ENCODE results near the gene BRIP1.

The BRIP1 gene

DNA sequence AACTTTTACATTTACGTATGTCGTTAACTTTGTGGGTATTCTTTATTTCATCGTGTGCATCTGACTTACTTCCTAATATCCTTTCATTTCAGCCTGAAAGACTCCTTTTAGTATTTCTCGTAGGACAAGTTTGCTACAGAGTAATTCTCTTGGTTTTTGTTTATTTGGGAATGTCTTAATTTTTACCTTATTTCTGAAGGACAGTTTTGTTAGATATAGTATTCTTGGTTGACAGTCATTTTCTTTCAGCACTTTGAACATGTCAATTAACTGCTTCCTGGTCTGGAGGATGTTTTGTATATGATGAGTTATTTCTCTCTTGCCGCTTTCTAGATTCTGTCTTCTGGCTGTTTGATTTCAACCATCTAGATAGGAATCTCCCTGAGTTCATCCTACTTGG lies 163.1 kb downstream of the BRIP1 start:
- H3K4me1 ChIP-seq (ENCODE audit: insufficient read depth, low read length), result no peaks in the 10 kb centered on the region
- H3K27ac ChIP-seq (ENCODE audit: low read depth, low read length), result no peak overlapping the region
- H3K27me3 ChIP-seq (ENCODE audit: insufficient read depth, low read length), result no peaks in the 10 kb centered on the region
- WGBS, result 100% methylated on average over 4 of the region's 5 CpGs
- peaks cover 4% of the 10 kb centered on the region; the same call in 1 of the 2 replicates for H3K36me3 ChIP-seq (ENCODE audit: insufficient read depth, low read length)
- H3K4me3 ChIP-seq (ENCODE audit: low read length), result no peak overlapping the region
- H3K9ac ChIP-seq (ENCODE audit: low read depth, low read length), result no peak overlapping the region
- peaks cover 69% of the 10 kb centered on the region for H3K9me3 ChIP-seq (ENCODE audit: insufficient read depth, low read depth, low read length)

DNA sequence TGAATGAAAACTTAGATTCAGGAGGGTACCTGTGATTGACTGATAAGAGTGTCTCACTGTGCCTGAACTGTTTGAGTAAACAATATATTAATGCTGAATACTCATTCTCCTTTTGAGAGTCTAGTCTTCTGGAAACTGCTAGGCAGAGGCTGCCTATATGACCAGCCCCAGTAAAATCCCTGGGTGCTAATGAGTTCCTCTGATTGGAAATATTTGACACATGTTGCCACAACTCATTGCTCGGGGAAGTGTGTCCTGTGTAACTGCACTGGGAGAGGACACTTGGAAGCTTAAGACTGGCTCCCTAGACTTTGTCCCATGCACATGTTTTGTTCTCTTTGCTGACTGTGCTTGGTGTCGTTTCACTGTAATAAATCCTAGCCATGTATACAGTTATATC lies 163.6 kb downstream of the BRIP1 start:
- no peaks in the 10 kb centered on the region for H3K27me3 ChIP-seq (ENCODE audit: insufficient read depth, low read length)
- WGBS, result 98% methylated on average over 2 of the region's 2 CpGs
- peaks cover 4% of the 10 kb centered on the region; the same call in 1 of the 2 replicates for H3K36me3 ChIP-seq (ENCODE audit: insufficient read depth, low read length)
- H3K4me1 ChIP-seq (ENCODE audit: insufficient read depth, low read length), result no peaks in the 10 kb centered on the region
- H3K27ac ChIP-seq (ENCODE audit: low read depth, low read length), result no peak overlapping the region
- H3K9ac ChIP-seq (ENCODE audit: low read depth, low read length), result no peak overlapping the region
- peaks cover 65% of the 10 kb centered on the region for H3K9me3 ChIP-seq (ENCODE audit: insufficient read depth, low read depth, low read length)
- H3K4me3 ChIP-seq (ENCODE audit: low read length), result no peak overlapping the region

DNA sequence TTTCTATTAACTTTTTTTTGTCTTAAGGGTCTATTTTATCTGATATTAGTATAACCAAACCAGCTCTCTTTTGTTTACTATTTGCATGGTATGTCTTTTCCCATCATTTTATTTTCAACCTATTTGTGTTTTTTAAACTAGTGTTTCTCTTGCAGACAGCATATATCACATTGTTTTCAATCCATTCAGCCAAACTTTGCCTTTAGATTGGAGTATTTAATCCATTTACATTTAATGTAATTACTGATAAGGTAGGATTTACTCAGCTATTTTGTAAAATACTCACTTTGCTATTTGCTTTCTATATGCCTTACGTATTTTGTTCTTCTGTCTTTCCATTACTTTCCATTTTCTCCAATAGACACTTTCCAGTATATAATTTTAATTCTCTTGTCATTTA lies 164.3 kb downstream of the BRIP1 start:
- no peak overlapping the region for H3K27ac ChIP-seq (ENCODE audit: low read depth, low read length)
- WGBS, result 71% methylated on average over 1 of the region's 1 CpG
- H3K9me3 ChIP-seq (ENCODE audit: insufficient read depth, low read depth, low read length), result peaks cover 65% of the 10 kb centered on the region
- H3K9ac ChIP-seq (ENCODE audit: low read depth, low read length), result no peak overlapping the region
- no peak overlapping the region for H3K4me3 ChIP-seq (ENCODE audit: low read length)
- no peaks in the 10 kb centered on the region for H3K4me1 ChIP-seq (ENCODE audit: insufficient read depth, low read length)
- no peaks in the 10 kb centered on the region for H3K27me3 ChIP-seq (ENCODE audit: insufficient read depth, low read length)
- peaks cover 4% of the 10 kb centered on the region; the same call in 1 of the 2 replicates for H3K36me3 ChIP-seq (ENCODE audit: insufficient read depth, low read length)

DNA sequence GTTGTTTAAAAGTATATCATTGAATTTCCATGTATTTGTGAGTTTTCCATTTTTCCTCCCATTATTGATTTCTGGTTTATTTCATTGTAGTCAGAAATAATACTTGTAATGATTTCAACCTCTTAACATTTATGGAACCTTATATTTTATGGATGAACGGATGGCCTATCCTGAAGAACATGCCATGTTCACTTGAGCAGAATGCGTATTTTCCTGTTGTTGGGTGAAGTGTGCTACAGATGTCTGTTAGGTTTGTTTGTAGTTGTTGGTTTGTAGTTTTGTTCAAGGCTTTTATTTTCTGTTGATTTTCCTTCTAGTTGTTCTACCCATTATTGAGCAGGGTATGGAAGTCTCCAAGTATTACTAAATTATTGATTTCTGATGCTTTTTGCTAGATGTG lies 165.1 kb downstream of the BRIP1 start:
- Histone ChIP-seq H3K36me3 (ENCODE audit: insufficient read depth, low read length) (peaks cover 6% of the 10 kb centered on the region; the same call in 1 of the 2 replicates), H3K9me3 (ENCODE audit: insufficient read depth, low read depth, low read length) (peaks cover 58% of the 10 kb centered on the region), H3K27ac (ENCODE audit: low read depth, low read length) (no peak overlapping the region), H3K27me3 (ENCODE audit: insufficient read depth, low read length) (no peaks in the 10 kb centered on the region), H3K4me3 (ENCODE audit: low read length) (no peak overlapping the region), H3K4me1 (ENCODE audit: insufficient read depth, low read length) (no peaks in the 10 kb centered on the region), H3K9ac (ENCODE audit: low read depth, low read length) (no peak overlapping the region)
- 99% methylated on average over 2 of the region's 2 CpGs for WGBS

DNA sequence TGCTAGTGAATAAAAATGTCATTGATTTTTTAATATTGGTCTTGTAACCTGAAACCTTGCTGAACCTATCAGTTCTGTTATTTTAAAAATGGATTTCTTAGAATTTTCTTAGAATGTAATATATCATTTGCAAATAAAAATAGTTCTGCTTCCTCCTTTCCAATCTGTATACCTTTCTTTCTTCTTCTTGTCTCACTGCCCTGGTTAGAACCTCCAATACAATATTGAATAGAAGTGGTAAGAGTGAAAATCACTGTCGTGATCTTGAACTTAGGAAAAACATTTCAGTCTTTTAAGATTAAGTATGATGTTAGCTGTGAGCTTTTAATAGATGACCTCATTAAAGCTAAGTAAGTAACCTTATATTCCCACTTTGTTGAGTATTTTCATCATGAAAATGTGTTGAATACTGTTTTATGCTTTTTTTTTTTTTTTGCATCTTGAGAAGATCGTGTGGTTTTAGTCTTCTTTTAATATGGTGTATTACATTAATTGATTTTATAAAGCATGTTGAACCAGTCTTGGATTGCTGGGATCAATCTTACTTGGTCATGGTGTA lies 167.5 kb downstream of the BRIP1 start:
- Histone ChIP-seq H3K9me3 (ENCODE audit: insufficient read depth, low read depth, low read length) (peaks cover 34% of the 10 kb centered on the region), H3K27me3 (ENCODE audit: insufficient read depth, low read length) (no peaks in the 10 kb centered on the region), H3K4me3 (ENCODE audit: low read length) (no peak overlapping the region), H3K36me3 (ENCODE audit: insufficient read depth, low read length) (0 out of 2 replicates have a peak, but pooled peaks cover 12% of the 10 kb centered on the region), H3K4me1 (ENCODE audit: insufficient read depth, low read length) (no peaks in the 10 kb centered on the region), H3K27ac (ENCODE audit: low read depth, low read length) (no peak overlapping the region), H3K9ac (ENCODE audit: low read depth, low read length) (no peak overlapping the region)
- WGBS, result 87% methylated on average over 2 of the region's 2 CpGs

DNA sequence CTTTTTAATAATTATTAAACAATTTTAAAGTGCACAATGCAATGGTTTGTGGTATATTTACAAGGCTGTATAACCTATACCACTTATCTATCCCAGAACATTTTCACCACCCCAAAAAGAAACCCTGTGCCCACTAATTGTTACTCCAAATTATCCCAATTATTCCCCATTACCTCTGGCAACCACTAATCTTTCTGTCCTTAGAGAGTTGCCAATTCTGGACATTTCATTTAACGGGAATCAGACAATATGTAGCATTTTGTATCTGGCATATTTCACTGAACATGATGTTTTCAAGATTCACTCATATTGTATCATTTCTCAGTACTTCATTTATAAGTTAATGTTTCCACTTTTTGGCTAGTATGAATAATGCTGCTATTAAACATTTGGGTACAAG lies 169.2 kb downstream of the BRIP1 start:
- WGBS, result 94% methylated on average over 1 of the region's 1 CpG
- H3K4me3 ChIP-seq (ENCODE audit: low read length), result no peak overlapping the region
- H3K27ac ChIP-seq (ENCODE audit: low read depth, low read length), result no peak overlapping the region
- peaks cover 16% of the 10 kb centered on the region for H3K9me3 ChIP-seq (ENCODE audit: insufficient read depth, low read depth, low read length)
- H3K27me3 ChIP-seq (ENCODE audit: insufficient read depth, low read length), result no peaks in the 10 kb centered on the region
- H3K36me3 ChIP-seq (ENCODE audit: insufficient read depth, low read length), result peaks cover 18% of the 10 kb centered on the region; the same call in 1 of the 2 replicates
- H3K4me1 ChIP-seq (ENCODE audit: insufficient read depth, low read length), result no peaks in the 10 kb centered on the region
- no peak overlapping the region for H3K9ac ChIP-seq (ENCODE audit: low read depth, low read length)

DNA sequence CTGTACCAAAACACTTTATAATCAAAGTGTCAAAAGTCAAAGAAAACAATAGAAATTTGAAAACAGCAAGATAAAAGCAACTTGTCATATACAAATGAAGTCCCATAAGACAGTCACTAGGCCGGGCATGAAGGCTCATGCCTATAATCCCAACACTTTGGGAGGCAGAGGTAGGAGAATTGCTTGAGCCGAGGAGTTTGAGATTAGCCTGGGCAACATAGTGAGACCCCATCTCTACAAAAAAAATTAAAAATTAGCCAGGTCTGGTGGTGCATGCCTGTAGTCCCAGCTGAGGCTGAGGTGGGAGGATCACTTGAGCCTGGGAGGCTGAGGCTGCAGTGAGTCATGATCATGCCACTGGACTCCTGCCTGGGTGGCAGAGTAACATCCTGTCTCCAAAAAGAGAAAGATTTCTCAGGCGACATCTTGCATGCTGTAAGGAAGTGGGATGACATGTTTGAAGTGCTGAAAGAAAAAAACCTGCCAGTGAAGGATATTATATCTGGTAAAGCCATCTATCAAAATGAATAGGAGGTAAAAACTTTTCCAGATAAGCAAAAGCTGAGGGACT lies 173.6 kb downstream of the BRIP1 start:
- peaks cover 40% of the 10 kb centered on the region for H3K36me3 ChIP-seq (ENCODE audit: insufficient read depth, low read length)
- H3K4me1 ChIP-seq (ENCODE audit: insufficient read depth, low read length), result no peaks in the 10 kb centered on the region
- H3K9ac ChIP-seq (ENCODE audit: low read depth, low read length), result no peak overlapping the region
- H3K27ac ChIP-seq (ENCODE audit: low read depth, low read length), result no peak overlapping the region
- H3K9me3 ChIP-seq (ENCODE audit: insufficient read depth, low read depth, low read length), result no peaks in the 10 kb centered on the region
- 93% methylated on average over 3 of the region's 3 CpGs for WGBS
- no peak overlapping the region for H3K4me3 ChIP-seq (ENCODE audit: low read length)
- no peaks in the 10 kb centered on the region for H3K27me3 ChIP-seq (ENCODE audit: insufficient read depth, low read length)

DNA sequence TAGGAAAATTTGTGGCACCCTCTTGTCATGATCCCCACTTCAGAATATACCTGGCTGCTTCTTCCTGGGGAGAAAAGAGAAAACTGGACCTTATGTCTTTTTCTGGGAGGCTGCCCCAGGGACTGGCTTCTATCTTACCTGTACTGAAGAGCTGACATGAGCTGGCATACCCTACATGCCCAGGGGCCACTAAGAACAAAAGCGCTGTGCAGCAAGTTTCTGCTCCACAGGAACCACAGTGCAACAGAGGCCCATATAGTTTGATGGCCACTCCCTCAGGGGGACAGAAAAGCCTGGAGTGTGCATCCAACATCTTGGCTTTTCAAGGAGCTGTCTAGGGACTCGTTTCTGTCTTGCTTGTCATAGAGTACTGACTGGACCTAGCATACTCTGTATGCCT lies 175.6 kb downstream of the BRIP1 start:
- H3K9ac ChIP-seq (ENCODE audit: low read depth, low read length), result no peak overlapping the region
- peaks cover 42% of the 10 kb centered on the region for H3K36me3 ChIP-seq (ENCODE audit: insufficient read depth, low read length)
- H3K9me3 ChIP-seq (ENCODE audit: insufficient read depth, low read depth, low read length), result no peaks in the 10 kb centered on the region
- no peak overlapping the region for H3K4me3 ChIP-seq (ENCODE audit: low read length)
- no peak overlapping the region for H3K27ac ChIP-seq (ENCODE audit: low read depth, low read length)
- no peaks in the 10 kb centered on the region for H3K27me3 ChIP-seq (ENCODE audit: insufficient read depth, low read length)
- 91% methylated on average over 2 of the region's 2 CpGs for WGBS
- H3K4me1 ChIP-seq (ENCODE audit: insufficient read depth, low read length), result no peaks in the 10 kb centered on the region

DNA sequence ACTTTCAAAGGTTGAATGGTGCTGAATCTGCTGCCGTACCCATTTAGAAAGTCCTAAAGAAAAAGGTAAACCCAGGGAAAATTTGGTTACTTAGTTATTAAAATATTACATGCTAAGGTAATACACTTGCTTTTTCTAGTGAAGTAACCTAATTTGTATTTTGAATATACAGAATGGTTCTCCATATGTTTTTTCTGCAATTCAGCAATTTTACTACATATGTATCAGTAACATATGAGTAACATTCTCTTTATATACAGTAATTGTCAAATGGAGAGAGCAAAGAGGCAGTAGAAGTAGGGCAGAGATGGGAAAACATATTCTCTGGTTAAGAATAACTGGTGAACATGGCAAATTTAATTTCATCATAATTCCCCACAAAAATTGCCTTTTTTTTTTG lies 177.2 kb downstream of the BRIP1 start:
- no peak overlapping the region for H3K4me3 ChIP-seq (ENCODE audit: low read length)
- H3K27ac ChIP-seq (ENCODE audit: low read depth, low read length), result no peak overlapping the region
- peaks cover 46% of the 10 kb centered on the region for H3K36me3 ChIP-seq (ENCODE audit: insufficient read depth, low read length)
- no peaks in the 10 kb centered on the region for H3K9me3 ChIP-seq (ENCODE audit: insufficient read depth, low read depth, low read length)
- 100% methylated on average over 1 of the region's 1 CpG for WGBS
- no peaks in the 10 kb centered on the region for H3K4me1 ChIP-seq (ENCODE audit: insufficient read depth, low read length)
- H3K9ac ChIP-seq (ENCODE audit: low read depth, low read length), result no peak overlapping the region
- no peaks in the 10 kb centered on the region for H3K27me3 ChIP-seq (ENCODE audit: insufficient read depth, low read length)

DNA sequence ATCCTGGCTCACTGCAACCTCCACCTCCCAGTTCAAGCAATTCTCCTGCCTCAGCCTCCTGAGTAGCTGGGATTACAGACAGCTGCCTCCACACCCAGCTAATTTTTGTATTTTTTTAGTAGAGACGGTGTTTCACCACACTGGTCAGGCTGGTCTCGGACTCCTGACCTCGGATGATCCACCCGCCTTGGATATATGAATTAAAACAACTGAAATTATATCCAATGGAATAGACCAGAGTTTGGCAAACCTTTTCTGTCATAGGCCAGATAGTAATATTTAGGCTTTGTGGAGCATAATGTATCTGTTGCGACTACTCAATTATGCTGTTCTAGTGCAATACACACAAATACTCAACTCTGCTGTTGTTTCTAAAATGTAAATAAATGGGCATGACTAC lies 178.5 kb downstream of the BRIP1 start:
- H3K27me3 ChIP-seq (ENCODE audit: insufficient read depth, low read length), result no peaks in the 10 kb centered on the region
- no peak overlapping the region for H3K4me3 ChIP-seq (ENCODE audit: low read length)
- no peak overlapping the region for H3K27ac ChIP-seq (ENCODE audit: low read depth, low read length)
- WGBS, result 98% methylated on average over 5 of the region's 5 CpGs
- no peak overlapping the region for H3K9ac ChIP-seq (ENCODE audit: low read depth, low read length)
- H3K4me1 ChIP-seq (ENCODE audit: insufficient read depth, low read length), result no peaks in the 10 kb centered on the region
- H3K9me3 ChIP-seq (ENCODE audit: insufficient read depth, low read depth, low read length), result no peaks in the 10 kb centered on the region
- peaks cover 43% of the 10 kb centered on the region for H3K36me3 ChIP-seq (ENCODE audit: insufficient read depth, low read length)

DNA sequence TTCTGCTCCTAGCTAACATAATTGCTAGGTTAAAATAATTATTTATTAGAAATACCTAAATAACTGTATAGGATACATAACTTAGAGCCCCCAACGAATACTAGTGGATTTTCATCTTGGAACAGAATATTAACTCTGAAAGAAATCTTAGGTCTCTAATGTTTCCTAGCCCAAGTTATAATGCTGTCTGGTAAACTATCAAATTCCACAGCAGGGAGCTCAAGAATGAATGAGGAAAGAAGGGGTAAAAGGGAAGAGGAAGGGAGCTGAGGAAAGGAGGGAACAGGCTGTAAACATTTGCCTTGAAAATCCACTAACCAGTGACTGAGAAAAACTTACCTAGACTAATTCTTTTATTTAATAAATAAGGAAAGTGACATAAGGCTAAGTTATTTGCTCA lies 179.2 kb downstream of the BRIP1 start:
- H3K36me3 ChIP-seq (ENCODE audit: insufficient read depth, low read length), result peaks cover 40% of the 10 kb centered on the region
- WGBS, result 100% methylated on average over 1 of the region's 1 CpG

DNA sequence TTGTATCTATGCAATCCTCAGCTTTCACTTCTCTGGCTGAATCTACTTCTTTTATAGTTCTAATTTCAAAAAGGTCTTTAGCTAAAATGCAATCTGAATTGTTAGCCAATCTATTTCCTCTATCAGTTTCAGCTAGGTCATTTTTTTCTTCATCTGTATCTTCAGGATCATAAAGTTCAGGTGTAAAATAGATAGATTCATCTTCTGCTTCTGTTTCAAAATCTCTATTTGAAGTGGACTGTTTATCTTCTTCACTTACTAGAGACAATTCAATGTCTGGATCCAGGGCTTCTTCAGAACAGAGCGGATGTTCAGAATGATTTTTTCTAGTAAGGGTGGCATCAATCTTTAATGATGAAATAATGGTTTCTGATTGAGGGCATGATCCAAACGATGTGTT lies 179.9 kb downstream of the BRIP1 start:
- H3K4me1 ChIP-seq (ENCODE audit: insufficient read depth, low read length), result no peaks in the 10 kb centered on the region
- H3K9me3 ChIP-seq (ENCODE audit: insufficient read depth, low read depth, low read length), result no peaks in the 10 kb centered on the region
- 97% methylated on average over 2 of the region's 2 CpGs for WGBS
- peaks cover 36% of the 10 kb centered on the region for H3K36me3 ChIP-seq (ENCODE audit: insufficient read depth, low read length)
- H3K27ac ChIP-seq (ENCODE audit: low read depth, low read length), result no peak overlapping the region
- H3K4me3 ChIP-seq (ENCODE audit: low read length), result no peak overlapping the region
- no peaks in the 10 kb centered on the region for H3K27me3 ChIP-seq (ENCODE audit: insufficient read depth, low read length)
- no peak overlapping the region for H3K9ac ChIP-seq (ENCODE audit: low read depth, low read length)

More for the DNA sequence above, 179.2 kb downstream of the BRIP1 start:
- H3K9ac ChIP-seq (ENCODE audit: low read depth, low read length), result no peak overlapping the region
- no peaks in the 10 kb centered on the region for H3K9me3 ChIP-seq (ENCODE audit: insufficient read depth, low read depth, low read length)
- no peaks in the 10 kb centered on the region for H3K4me1 ChIP-seq (ENCODE audit: insufficient read depth, low read length)
- no peak overlapping the region for H3K4me3 ChIP-seq (ENCODE audit: low read length)
- no peak overlapping the region for H3K27ac ChIP-seq (ENCODE audit: low read depth, low read length)
- H3K27me3 ChIP-seq (ENCODE audit: insufficient read depth, low read length), result no peaks in the 10 kb centered on the region
